Stimulated activated CD4-positive, alpha-beta T cell treated with anti-CD3 and anti-CD28 coated beads, Interleukin-1b, Interleukin-23, amount 100 ng/mL, for 4 hours (primary cell): Measurements from ENCODE around the gene PDE1C.

Experiments used
- DNase-seq, 2 donors: peaks; one replicate each; pipeline ENCODE4 v3.0.0-alpha.2; 2020; ENCODE audit warnings: low read depth in 2 of 2

Gene PDE1C

GRCh38 chr7:31939076-31939475 lies 131.1 kb downstream of the PDE1C start:
- no peak for DNase-seq

- no peak for DNase-seq
These were observed 131.6 kb downstream of the PDE1C start for GRCh38 chr7:31938650-31939049.

DNA sequence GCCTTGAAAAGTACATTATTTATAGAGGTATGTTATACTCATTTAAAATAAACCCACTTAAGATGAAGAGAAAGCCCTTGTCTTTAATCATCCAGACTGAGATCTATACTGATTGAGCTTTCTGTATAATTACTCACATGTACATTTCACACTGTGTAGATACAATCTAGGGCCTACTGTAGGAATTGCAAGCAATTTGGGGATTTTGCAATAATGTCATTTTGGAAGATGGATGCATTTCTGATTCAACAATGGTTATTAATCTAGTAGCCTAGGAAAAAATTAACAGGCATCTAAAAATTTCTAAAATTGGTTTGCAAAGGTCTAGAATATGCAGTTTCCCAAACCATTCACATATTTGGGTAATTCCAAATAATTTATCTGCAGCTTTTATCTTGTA lies 132.2 kb downstream of the PDE1C start:
- no peak for DNase-seq

DNA sequence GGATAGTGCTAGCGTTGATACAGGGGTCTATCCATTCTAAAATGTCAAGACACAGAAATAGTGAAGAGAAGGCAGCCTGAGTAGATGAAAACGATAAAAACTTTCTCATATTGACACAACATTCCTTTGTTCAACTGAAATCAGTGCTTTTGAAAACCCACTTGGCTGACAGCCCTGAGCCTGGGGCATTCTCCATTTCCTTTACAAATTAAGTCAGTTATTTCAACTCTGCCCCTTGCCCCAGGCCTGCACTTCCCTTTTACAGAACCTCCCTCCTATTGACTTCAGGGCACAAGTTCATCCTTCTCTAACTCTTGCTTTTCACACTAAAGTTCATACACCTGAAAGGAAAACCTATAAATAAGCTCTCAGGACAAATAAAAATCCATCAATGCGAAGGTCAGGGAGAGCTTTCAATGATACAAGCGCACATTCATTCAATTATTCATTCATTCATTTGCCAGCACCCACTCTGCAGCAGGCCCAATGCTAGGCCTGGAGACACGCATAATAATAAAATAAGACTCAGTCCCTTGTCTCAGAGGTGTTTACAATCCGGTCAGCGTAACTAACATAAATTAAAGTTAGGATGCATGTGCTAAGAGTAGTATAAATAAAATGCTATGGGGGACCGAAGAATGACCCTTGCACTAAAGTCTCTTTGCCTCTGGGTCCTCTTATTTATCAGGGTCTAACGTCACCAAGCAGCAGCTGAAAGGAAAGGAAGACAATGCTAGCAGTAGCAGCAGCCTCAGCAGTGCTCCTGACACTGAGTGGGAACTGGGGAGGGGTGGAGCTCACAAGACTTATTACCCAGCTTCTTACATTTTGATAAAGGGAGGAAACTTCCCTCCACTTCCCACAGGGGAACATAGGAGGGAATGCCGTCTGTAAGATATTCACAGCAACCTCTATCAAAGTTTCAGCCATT lies 134.8 kb downstream of the PDE1C start:
- no peak for DNase-seq

DNA sequence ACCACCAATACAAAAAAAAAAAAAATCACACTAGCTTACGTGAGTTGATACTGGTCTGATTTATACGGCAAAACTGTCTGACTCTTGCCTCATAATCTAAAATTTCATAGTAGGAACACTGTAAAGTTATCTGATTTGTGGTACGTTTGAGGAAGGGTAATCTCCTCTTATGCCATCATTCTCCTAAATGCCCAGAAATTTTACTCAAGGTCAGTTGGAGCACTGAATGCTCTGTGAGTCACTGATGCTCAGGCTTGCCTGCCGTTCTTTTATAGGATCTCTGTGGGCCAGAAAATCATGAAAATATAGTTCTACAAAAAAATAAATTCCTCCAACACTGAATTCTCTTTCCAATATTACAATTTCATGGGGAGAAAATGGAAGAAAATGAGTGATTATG lies 135.7 kb downstream of the PDE1C start:
- no peak for DNase-seq

DNA sequence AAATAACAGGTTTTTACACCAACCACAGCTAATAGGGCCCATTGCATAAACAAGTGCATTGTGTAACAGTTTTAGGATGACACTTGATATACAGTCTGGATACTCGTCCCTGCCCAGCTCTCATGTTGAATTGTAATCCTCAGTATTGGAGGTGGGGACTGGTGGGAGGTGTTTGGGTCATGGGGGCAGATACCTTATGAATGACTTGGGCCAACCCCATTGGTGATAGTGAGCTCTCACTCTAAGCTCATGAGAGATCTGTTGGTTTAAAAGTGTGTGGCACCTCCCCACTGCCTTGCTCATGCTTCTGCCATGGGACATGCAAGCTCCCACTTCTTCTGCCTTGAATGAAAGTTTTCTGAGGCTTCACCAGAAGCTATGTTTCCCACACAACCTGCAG lies 136.7 kb downstream of the PDE1C start:
- no peak for DNase-seq

DNA sequence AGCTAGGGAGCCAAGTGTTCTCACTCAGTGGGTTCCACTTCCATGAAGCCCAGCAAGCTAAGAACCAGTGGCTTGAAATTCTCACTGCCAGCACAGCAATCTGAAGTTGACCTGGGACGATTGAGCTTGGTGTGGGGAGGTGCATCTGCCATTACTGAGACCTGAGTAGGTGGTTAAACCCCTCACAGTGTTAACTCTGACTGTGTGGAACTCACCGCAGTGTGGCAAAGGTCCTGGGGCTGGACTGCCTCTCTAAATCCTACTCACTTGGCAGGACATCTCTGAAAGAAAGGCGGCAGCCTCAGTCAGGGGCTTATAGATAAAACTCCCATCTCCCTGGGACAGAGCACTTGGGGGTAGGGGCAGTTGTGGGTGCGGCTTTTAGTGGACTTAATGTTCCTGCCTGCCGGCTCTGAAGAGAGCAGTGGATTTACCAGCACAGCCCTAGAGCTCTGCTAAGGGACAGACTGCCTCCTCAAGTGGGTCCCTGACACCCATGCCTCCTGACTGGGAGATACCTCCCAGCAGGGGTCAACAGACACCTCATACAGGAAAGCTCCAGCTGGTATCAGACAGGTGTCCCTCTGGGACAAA lies 143.1 kb downstream of the PDE1C start:
- no peak for DNase-seq

DNA sequence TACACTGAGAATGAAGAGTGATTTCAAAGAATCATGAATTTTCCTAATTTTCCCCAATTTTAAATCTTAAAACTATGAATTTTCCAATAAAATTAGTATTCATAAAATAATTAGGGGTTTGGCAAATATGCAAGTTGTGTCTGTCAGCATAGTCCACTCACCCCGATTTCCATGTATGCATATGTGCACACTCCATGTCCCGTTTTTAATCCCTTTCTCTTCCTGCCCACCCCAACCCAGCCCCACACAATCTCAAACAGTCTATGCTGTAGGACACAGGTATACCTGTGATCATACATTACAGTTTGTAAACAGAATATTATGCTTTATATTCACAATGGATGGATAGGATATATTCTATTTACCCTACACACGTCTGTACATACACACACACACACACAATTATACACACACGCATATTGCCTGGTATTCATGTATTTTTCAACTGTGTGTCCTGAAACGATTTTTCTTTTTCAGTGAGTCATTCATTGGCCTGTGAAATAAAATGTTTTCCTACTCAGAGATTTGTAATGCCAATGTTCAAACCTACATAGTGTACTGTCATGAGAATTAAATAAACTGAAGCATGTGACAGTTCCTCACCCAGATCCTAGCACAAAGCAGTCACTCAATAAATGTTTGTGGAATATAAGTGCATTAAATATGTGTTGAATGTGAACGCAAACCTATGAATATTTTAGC lies 144.3 kb downstream of the PDE1C start:
- DNase-seq = no peak

DNA sequence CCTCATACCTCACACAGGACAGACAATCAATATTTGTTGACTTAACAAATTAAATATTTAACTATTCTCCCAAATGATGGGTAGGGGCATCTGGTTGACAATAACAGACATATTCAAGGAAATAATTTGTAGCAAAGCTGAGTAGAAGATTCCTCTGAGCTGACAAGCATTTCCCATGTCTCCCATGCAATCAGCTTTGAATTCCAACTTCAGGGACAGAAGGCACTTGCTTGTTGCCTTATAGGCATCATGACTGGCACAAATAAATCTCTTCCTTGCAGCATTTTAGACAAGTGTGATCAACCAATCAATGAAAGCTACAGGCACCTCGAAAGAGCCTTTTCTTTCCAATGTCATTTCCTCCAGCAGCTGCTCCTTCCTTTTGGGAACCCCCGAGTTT lies 146.0 kb downstream of the PDE1C start:
- no peak for DNase-seq

- no peak for DNase-seq
These were observed 147.4 kb downstream of the PDE1C start for GRCh38 chr7:31922848-31923247.

DNA sequence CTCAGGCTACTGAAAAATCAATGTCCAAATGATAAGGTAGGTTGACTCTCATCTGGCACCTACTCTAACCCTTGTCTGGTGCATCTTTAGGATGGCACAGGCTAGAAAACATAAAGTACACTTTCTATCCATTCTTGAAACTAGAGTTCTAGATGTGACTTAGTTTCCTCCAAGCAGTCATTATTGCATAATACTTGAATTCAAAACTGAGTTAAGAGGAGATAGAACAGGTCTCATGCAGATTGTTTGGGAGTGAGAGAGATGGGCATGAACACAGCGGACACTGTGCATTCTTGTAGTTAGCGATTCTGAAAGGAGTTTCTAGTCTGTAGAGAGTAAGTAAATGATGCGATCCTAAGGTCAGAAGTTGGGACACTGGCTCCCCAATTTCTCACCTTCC lies 149.2 kb downstream of the PDE1C start:
- DNase-seq = no peak

GRCh38 chr7:31919678-31920369 lies 150.4 kb downstream of the PDE1C start:
- no peak for DNase-seq

DNA sequence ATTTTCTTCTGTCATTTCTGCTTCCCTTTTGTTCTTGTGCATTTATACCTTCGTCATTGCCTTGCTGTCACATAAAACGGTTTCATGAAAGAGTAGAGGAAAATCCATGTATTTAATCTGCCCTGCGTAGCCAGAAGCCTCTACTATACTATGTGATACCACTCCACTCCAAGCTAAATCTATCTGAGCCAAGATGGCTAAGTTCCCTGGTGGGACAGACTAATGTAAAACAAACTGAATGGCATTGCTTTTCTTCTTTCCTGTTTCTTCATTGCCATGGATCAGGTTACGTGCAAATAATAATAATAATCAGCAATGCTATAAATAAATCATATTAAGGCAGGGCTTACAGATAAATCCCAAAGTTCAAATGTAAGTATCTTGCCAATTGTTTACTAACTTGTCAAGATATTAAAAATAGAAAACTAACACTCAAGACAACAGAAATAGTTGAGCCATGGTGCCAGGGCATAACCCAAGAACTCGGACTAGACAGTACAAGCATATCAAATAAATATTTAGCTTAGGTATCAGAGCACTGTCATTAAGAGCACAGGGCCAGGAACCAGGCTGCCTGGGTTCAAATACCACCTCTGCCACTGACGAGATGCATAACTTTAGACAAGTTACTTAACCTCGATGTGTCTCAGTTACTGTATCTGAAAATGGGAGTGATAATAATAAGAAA lies 151.4 kb downstream of the PDE1C start:
- DNase-seq = no peak

GRCh38 chr7:31917256-31917655 lies 153.0 kb downstream of the PDE1C start:
- no peak for DNase-seq

DNA sequence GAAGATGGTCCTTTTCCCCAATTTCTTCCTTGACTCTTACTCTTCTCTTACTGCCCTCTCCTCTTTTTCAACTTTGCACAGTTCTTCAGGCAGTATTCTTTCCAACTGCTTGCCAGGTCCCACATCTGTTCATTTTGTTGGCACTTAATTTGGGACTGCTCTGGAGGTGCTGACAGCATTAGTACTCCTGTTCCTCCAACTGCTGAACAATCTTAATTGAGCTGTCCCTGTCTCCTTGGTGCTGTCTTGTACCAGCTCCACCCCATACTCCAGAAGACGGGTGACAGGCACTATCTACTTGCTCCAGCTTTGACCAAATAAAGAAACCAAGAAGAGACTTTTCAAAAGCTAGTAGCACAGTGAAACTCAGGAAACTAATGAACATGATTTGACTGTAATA lies 160.0 kb downstream of the PDE1C start:
- no peak for DNase-seq

- DNase-seq = no peak
These were observed 163.6 kb downstream of the PDE1C start for GRCh38 chr7:31906479-31907171.

DNA sequence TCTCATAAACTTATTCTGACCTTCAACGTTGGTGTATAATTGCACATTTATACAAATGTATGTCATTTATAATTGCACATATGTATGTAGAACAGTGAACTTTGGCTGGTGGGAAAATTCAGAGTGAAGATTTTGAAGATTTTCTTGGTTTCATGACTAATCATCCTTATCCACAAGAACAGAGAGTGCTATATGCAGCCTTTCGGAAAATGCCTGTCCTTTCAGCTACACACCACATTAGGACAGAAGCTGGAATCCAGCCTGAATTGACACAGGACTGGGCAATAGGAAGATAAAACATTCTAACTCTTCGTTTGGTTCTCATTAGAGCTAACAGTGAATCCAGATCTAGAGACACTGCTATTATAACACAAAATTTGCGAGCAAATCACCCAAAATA lies 166.2 kb downstream of the PDE1C start:
- no peak for DNase-seq

- no peak for DNase-seq
These were observed 170.8 kb downstream of the PDE1C start for GRCh38 chr7:31899356-31899927.

DNA sequence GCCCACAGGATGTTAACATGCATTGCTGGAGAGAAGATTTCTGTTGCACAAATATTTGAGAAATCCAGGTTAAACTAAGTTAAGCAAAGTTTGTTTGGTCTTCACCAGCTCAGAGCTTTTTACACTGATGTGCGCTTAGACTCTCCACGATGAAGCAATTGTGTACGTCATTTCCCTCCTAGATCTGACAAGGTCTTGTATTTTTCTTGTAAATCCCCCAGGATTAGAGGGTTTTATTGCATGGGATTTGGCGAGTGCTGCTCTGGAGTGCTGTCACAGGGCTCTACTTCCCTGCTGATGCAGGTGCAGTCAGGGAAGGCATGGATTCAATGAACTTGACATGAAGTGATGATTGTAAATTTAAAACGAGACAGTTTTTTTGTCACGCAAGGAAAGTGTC lies 173.3 kb downstream of the PDE1C start:
- no peak for DNase-seq

- no peak for DNase-seq
These were observed 175.9 kb downstream of the PDE1C start for GRCh38 chr7:31894308-31894707.

GRCh38 chr7:31893365-31893764 lies 176.8 kb downstream of the PDE1C start:
- DNase-seq = no peak
